HCT116 (cell line): ENCODE data around the gene TMEM271. TPM values are rescaled to one million over a fixed set of nuclear protein-coding genes. Genes with fewer than 3 reads are reported as not detected.

Experiments
- ATAC-seq: fragments of 200-7000 bp; cut with Tn5 transposase; 2 replicates; pipeline ENCODE4 v1.9.1; 2020; ENCODE audit warnings: mild to moderate bottlenecking, moderate library complexity
- BruUV-seq: library from RNA; stranded (reverse); fragments of 400-500 nt; replicated peaks from 2 replicates; lab custom pipeline; 2021; lab: Mats Ljungman, UMichigan
- CTCF ChIA-PET: fragments of 300-600 bp; sonication (Branson Sonifier 250); formaldehyde crosslinking; loops from one replicate; lab custom pipeline; 2021; ENCODE audit warnings: antibody characterized with exemption; lab: Charles Lee
- POLR2A ChIA-PET: fragments of 300-600, 350-600 bp; sonication (Branson Sonifier 250); formaldehyde crosslinking; loops from one replicate; lab custom pipeline; 2021; ENCODE audit warnings: antibody characterized with exemption; lab: Charles Lee
- RAD21 ChIA-PET, 2 experiments: fragments of 300-600 bp; sonication (Branson Sonifier 250); formaldehyde crosslinking; loops; one replicate each; lab custom pipeline; 2023; ENCODE audit warnings: low total read pairs in 2 of 2; ENCODE audit not compliant: uncharacterized antibody in 2 of 2, unreplicated experiment in 2 of 2, low non-redundant PET in 1 of 2; lab: Charles Lee
- DNase-seq: peaks from one replicate; pipeline ENCODE4 v3.0.0-alpha.2; 2010; ENCODE audit warnings: low read depth, low spot score
- H2AFZ ChIP-seq: fragments of 200-600 bp; shearing (Covaris generic), sonication (generic); 2 replicates; pipeline ENCODE4 v1.6.1; 2017; ENCODE audit warnings: low read depth, mixed run types, mixed read lengths, antibody characterized with exemption, low read length; ENCODE audit not compliant: poor library complexity, severe bottlenecking
- H3K27ac ChIP-seq: 2 replicates; pipeline ENCODE4 v1.5.1; 2012; ENCODE audit warnings: low read depth, low read length
- H3K27me3 ChIP-seq: fragments of 200-600 bp; sonication (generic); 2 replicates; pipeline ENCODE4 v1.6.1; 2016; ENCODE audit warnings: mixed run types, low read length, mixed read lengths; ENCODE audit not compliant: insufficient read depth
- H3K36me3 ChIP-seq, 2 experiments: fragments of 200-500 bp in 1 of 2; fragments of 200-600 bp in 1 of 2; sonication (Bioruptor generic) in 1 of 2; sonication (generic) in 1 of 2; 2 replicates each; pipeline versions ENCODE4 v1.5.1 to v1.6.1; 2014 to 2016; ENCODE audit warnings: low read length in 2 of 2, inconsistent platforms in 1 of 2, mixed read lengths in 1 of 2, mixed run types in 1 of 2; ENCODE audit not compliant: insufficient read depth in 2 of 2, control insufficient read depth in 1 of 2
- H3K4me1 ChIP-seq, 2 experiments: fragments of 200-600 bp in 1 of 2; sonication (generic) in 1 of 2; 2 replicates each; pipeline versions ENCODE4 v1.5.1 to v1.6.1; 2012 to 2017; ENCODE audit warnings: low read length in 2 of 2, inconsistent platforms in 1 of 2, mild to moderate bottlenecking in 1 of 2, mixed read lengths in 1 of 2, mixed run types in 1 of 2, moderate library complexity in 1 of 2; ENCODE audit not compliant: insufficient read depth in 2 of 2, control insufficient read depth in 1 of 2
- H3K4me2 ChIP-seq: fragments of 200-600 bp; sonication (generic); 2 replicates; pipeline ENCODE4 v1.6.1; 2017; ENCODE audit warnings: mixed run types, low read length, mixed read lengths
- H3K4me3 ChIP-seq, 2 experiments: fragments of 200-600 bp in 1 of 2; sonication (generic) in 1 of 2; replicated peaks in 1 of 2; 2 replicates each; pipeline ENCODE4 v1.5.1; 2011 to 2016; ENCODE audit warnings: low read length in 2 of 2, control low read depth in 1 of 2, low read depth in 1 of 2, mild to moderate bottlenecking in 1 of 2, mixed read lengths in 1 of 2, mixed run types in 1 of 2
- H3K79me2 ChIP-seq: fragments of 200-600 bp; sonication (generic); 2 replicates; pipeline ENCODE4 v1.6.1; 2017; ENCODE audit warnings: mild to moderate bottlenecking, mixed run types, low read length, moderate library complexity, mixed read lengths; ENCODE audit not compliant: insufficient read depth
- H3K9ac ChIP-seq: fragments of 200-600 bp; sonication (generic); 2 replicates; pipeline ENCODE4 v1.6.1; 2016; ENCODE audit warnings: low read length, mixed read lengths
- H3K9me2 ChIP-seq: fragments of 200-600 bp; sonication (generic), shearing (Covaris generic); 2 replicates; pipeline ENCODE4 v1.6.1; 2017; ENCODE audit warnings: mixed run types, mild to moderate bottlenecking, moderate library complexity; ENCODE audit not compliant: insufficient read depth
- H3K9me3 ChIP-seq, 2 experiments: fragments of 200-500 bp in 1 of 2; fragments of 200-600 bp in 1 of 2; sonication (Bioruptor generic) in 1 of 2; sonication (generic) in 1 of 2; 2 replicates each; pipeline ENCODE4 v1.6.1; 2014 to 2017; ENCODE audit warnings: low read length in 2 of 2, mixed read lengths in 2 of 2, inconsistent platforms in 1 of 2, low read depth in 1 of 2, mild to moderate bottlenecking in 1 of 2, mixed run types in 1 of 2, moderate library complexity in 1 of 2; ENCODE audit not compliant: control insufficient read depth in 1 of 2, insufficient read depth in 1 of 2
- H4K20me1 ChIP-seq: fragments of 200-600 bp; sonication (generic), shearing (Covaris generic); 2 replicates; pipeline ENCODE4 v1.6.1; 2017; ENCODE audit warnings: mixed run types, mild to moderate bottlenecking, moderate library complexity; ENCODE audit not compliant: insufficient read depth
- CEBPB ChIP-seq: IDR thresholded peaks from 2 replicates; pipeline ENCODE4 v1.6.1; 2012; ENCODE audit warnings: low read depth
- REST ChIP-seq: IDR thresholded peaks from 2 replicates; pipeline ENCODE4 v1.6.1; 2012; ENCODE audit warnings: low read depth
- intact Hi-C: fragments of 100-400 bp; cut with micrococcal nuclease; formaldehyde crosslinking; loops from 2 replicates; pipeline ENCODE4 v1.10.0; 2022
- total RNA-seq: library from RNA; stranded (reverse); gene quantifications from one replicate; pipeline ENCODE4 v1.2.1, GENCODE V29; 2021; ENCODE audit not compliant: unreplicated experiment

Gene TMEM271
- total RNA-seq, 1 experiment from 2014 or later = not detected

- TF ChIP-seq REST = no peak
- TF ChIP-seq, all 23 proteins: peak for 0
Measured at GRCh38 chr4:581753-582361, 5.8 kb upstream of the TMEM271 start (continued).

GRCh38 chr4:581181-581580 lies 5.1 kb upstream of the TMEM271 start:
- no peaks in the 10 kb centered on the region for H3K36me3 ChIP-seq

More at GRCh38 chr4:581181-581580, 5.1 kb upstream of the TMEM271 start:
- ChIA-PET RAD21 (no interaction called here), CTCF (no interaction called here), POLR2A (no interaction called here)
- Histone ChIP-seq H3K79me2 (no peaks in the 10 kb centered on the region), H3K9me2 (no peaks in the 10 kb centered on the region), H3K27ac (no peak overlapping the region), H3K9me3 (no peaks in the 10 kb centered on the region), H3K9ac (no peak overlapping the region), H3K27me3 (no peaks in the 10 kb centered on the region), H4K20me1 (no peaks in the 10 kb centered on the region), H3K4me3 (no peak overlapping the region), H3K4me2 (no peak overlapping the region), H3K4me1 (no peaks in the 10 kb centered on the region), H2AFZ (no peak overlapping the region)
- BruUV-seq = no TSS peak
- intact Hi-C loops = no loop called here
- TF ChIP-seq CEBPB = no peak
- ATAC-seq (no peak), DNase-seq (no peak)
